Calu3 (cell line): Measurements from ENCODE around the gene SPATA6L. TPM values are rescaled to one million over a fixed set of nuclear protein-coding genes. Genes with fewer than 3 reads are reported as not detected.

ENCODE experiments used
- Bru-seq: library from RNA; stranded (reverse); fragments of 400-500 nt; gene quantifications from one replicate; lab custom pipeline; 2021; lab: Mats Ljungman, UMichigan
- BruChase-seq, 2 experiments: library from RNA; stranded (reverse); fragments of 400-500 nt; gene quantifications; one replicate each; lab custom pipeline; 2021; lab: Mats Ljungman, UMichigan
- BruUV-seq: library from RNA; stranded (reverse); fragments of 400-500 nt; replicated peaks from 2 replicates; lab custom pipeline; 2021; lab: Mats Ljungman, UMichigan
- CTCF ChIA-PET: fragments of 300-600 bp; sonication (Branson Sonifier 250); formaldehyde crosslinking; loops from one replicate; lab custom pipeline; 2022; ENCODE audit warnings: antibody characterized with exemption; lab: Charles Lee
- DNase-seq: peaks from one replicate; pipeline ENCODE4 v3.0.0; 2022
- H3K27ac Mint-ChIP-seq: one replicate; pipeline ENCODE4 v1.8.0; 2022; ENCODE audit warnings: mixed read lengths; ENCODE audit not compliant: unreplicated experiment
- H3K27me3 Mint-ChIP-seq: one replicate; pipeline ENCODE4 v1.8.0; 2022; ENCODE audit warnings: mixed read lengths; ENCODE audit not compliant: unreplicated experiment
- H3K36me3 Mint-ChIP-seq: one replicate; pipeline ENCODE4 v1.8.0; 2022; ENCODE audit warnings: mild to moderate bottlenecking, moderate library complexity, mixed read lengths; ENCODE audit not compliant: insufficient read depth, unreplicated experiment
- H3K4me1 Mint-ChIP-seq: one replicate; pipeline ENCODE4 v1.8.0; 2022; ENCODE audit warnings: mild to moderate bottlenecking, low read depth, mixed read lengths; ENCODE audit not compliant: unreplicated experiment
- H3K4me3 Mint-ChIP-seq: one replicate; pipeline ENCODE4 v1.8.0; 2022; ENCODE audit warnings: mild to moderate bottlenecking, low read depth, moderate library complexity, mixed read lengths; ENCODE audit not compliant: unreplicated experiment
- H3K9me3 Mint-ChIP-seq: one replicate; pipeline ENCODE4 v1.8.0; 2022; ENCODE audit warnings: low read depth, mixed read lengths; ENCODE audit not compliant: unreplicated experiment
- CTCF ChIP-seq: fragments of 200-600 bp; IDR thresholded peaks from one replicate; pipeline ENCODE4 v1.8.0; 2022; ENCODE audit warnings: antibody characterized with exemption; ENCODE audit not compliant: unreplicated experiment
- intact Hi-C: fragments of 100-400 bp; cut with micrococcal nuclease; formaldehyde crosslinking; loops from one replicate; pipeline ENCODE4 v1.10.0; 2022; ENCODE audit not compliant: unreplicated experiment
- long read RNA-seq: library from polyadenylated mRNA; stranded (forward); transcript quantifications from one replicate; pipeline ENCODE4 v2.0.0, GENCODE V29; 2022
- total RNA-seq: library from RNA; stranded (reverse); gene quantifications from 2 replicates; pipeline ENCODE4 v1.2.3, GENCODE V29; 2022

The SPATA6L gene
- total RNA-seq: 5.7 and 7.1 TPM in 2 replicates
- Bru-seq, nascent RNA: percentile 66 among the genes with signal in this experiment
- percentile 49 among the genes with signal in this experiment for BruChase-seq, experiment 1, labeled RNA remaining after a 6-hour chase
- percentile 55 among the genes with signal in this experiment for BruChase-seq, experiment 2, labeled RNA remaining after a 2-hour chase
- long read RNA-seq, partial matches to known transcripts: 0 of 8 reads
- long read RNA-seq, other reads (novel, unspliced or antisense): 8 of 8 reads

- no peak for TF ChIP-seq CTCF
- H3K27me3 Mint-ChIP-seq: no peaks in the 10 kb centered on the region
- CTCF ChIA-PET: interaction anchor here (0.6 to 2.4 kb wide), 3 partner anchors 12 to 63 kb away, joined by 3 to 11 read pairs (median 5); no protein-coding TSS in a partner anchor
- intact Hi-C loops: no loop called here
- no TSS peak for BruUV-seq
- no peaks in the 10 kb centered on the region for H3K9me3 Mint-ChIP-seq
- DNase-seq: peak; percentile 48
- peak within 1 kb of the TSS; percentile 98 for H3K27ac Mint-ChIP-seq
- H3K4me3 Mint-ChIP-seq: peak within 1 kb of the TSS; percentile 79
- H3K36me3 Mint-ChIP-seq: peaks cover 40% of the 10 kb centered on the region
- peaks cover 22% of the 10 kb centered on the region for H3K4me1 Mint-ChIP-seq
These were observed at the start of gene SPATA6L for GRCh38 chr9:4666042-4666699. SPATA6L (minus strand) TSS chr9:4666480; CDS start chr9:4666250, 230 bp downstream.

- H3K4me3 Mint-ChIP-seq: no peak overlapping the region
- no peaks in the 10 kb centered on the region for H3K36me3 Mint-ChIP-seq
- no peaks in the 10 kb centered on the region for H3K4me1 Mint-ChIP-seq
- no peak for TF ChIP-seq CTCF
- intact Hi-C loops: no loop called here
- BruUV-seq: no TSS peak
- DNase-seq: no peak
- H3K9me3 Mint-ChIP-seq: peaks cover 2% of the 10 kb centered on the region
- CTCF ChIA-PET: no interaction called here
- H3K27me3 Mint-ChIP-seq: no peaks in the 10 kb centered on the region
- H3K27ac Mint-ChIP-seq: no peak overlapping the region
These were observed 48.2 kb upstream of the SPATA6L start for GRCh38 chr9:4714266-4715016.

- Mint-ChIP-seq H3K4me3 (no peak overlapping the region), H3K9me3 (peaks cover 2% of the 10 kb centered on the region), H3K27me3 (no peaks in the 10 kb centered on the region), H3K4me1 (no peaks in the 10 kb centered on the region), H3K27ac (no peak overlapping the region), H3K36me3 (no peaks in the 10 kb centered on the region)
- CTCF ChIA-PET: no interaction called here
- BruUV-seq: no TSS peak
- TF ChIP-seq CTCF: no peak
- DNase-seq: no peak
- intact Hi-C loops: no loop called here
These were observed 47.6 kb upstream of the SPATA6L start for GRCh38 chr9:4713849-4714248.

DNA sequence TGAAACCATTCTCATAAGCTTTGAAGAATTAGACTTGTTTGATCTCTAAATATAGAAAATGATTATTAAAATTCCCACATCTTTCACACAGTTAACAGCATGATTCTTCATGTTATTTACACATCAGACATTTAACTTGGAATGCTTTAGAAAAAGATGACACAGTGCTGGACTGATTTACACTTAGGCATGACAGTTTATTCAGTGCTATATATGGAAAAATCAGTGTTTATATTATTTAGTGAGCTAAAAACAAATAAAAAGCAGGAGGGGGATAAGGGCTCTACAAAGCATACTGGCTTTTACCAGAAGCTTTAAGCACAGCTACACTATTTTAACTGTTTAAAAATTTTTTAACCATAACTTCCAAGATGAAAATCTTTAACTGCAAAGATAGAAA is 43.1 kb upstream of the SPATA6L start:
- intact Hi-C loops: no loop called here
- no peak for TF ChIP-seq CTCF
- H3K9me3 Mint-ChIP-seq: peaks cover 2% of the 10 kb centered on the region
- no TSS peak for BruUV-seq
- H3K36me3 Mint-ChIP-seq: peaks cover 7% of the 10 kb centered on the region
- DNase-seq: no peak
- no peaks in the 10 kb centered on the region for H3K4me1 Mint-ChIP-seq
- H3K27ac Mint-ChIP-seq: no peak overlapping the region
- H3K27me3 Mint-ChIP-seq: no peaks in the 10 kb centered on the region
- CTCF ChIA-PET: no interaction called here
- no peak overlapping the region for H3K4me3 Mint-ChIP-seq
